BJ (cell line): ENCODE measurements around the gene RABGAP1L. TPM values are rescaled to one million over a fixed set of nuclear protein-coding genes. Genes with fewer than 3 reads are reported as not detected.

Experiments used
- CTCF ChIA-PET: fragments of 350-600 bp; formaldehyde crosslinking; extraction: SDS; loops from one replicate; lab custom pipeline; 2021; ENCODE audit warnings: antibody characterized with exemption, inconsistent platforms; lab: Yijun Ruan, JAX
- POLR2A ChIA-PET: fragments of 300-600 bp; sonication (Branson Sonifier 250); formaldehyde crosslinking; extraction: SDS; loops from one replicate; lab custom pipeline; 2021; ENCODE audit warnings: antibody characterized with exemption; lab: Charles Lee
- DNase-seq: peaks from one replicate; pipeline ENCODE4 v3.0.0-alpha.2; 2011; ENCODE audit warnings: low read depth
- H3K27me3 ChIP-seq: 2 replicates; pipeline ENCODE4 v1.6.0; 2011; ENCODE audit warnings: low read length; ENCODE audit not compliant: control insufficient read depth, insufficient read depth
- H3K36me3 ChIP-seq: 2 replicates; pipeline ENCODE4 v1.5.1; 2011; ENCODE audit warnings: low read length; ENCODE audit not compliant: control insufficient read depth, insufficient read depth
- H3K4me3 ChIP-seq: 2 replicates; pipeline ENCODE4 v1.5.1; 2011; ENCODE audit warnings: low read depth, mild to moderate bottlenecking, control low read depth, low read length
- polyA plus RNA-seq: library from polyadenylated mRNA; depleted of rRNA; stranded (reverse); fragments of >200 nt; gene quantifications from 2 replicates; pipeline ENCODE4 v1.2.3, GENCODE V29; 2011
- TF ChIP-seq, protein P1 (sequence below): IDR thresholded peaks from 2 replicates; pipeline ENCODE4 v1.5.1; 2011; ENCODE audit warnings: low read depth, mild to moderate bottlenecking, control low read depth, inconsistent platforms, low read length, moderate library complexity; ENCODE audit not compliant: insufficient read depth

RABGAP1L gene
- polyA plus RNA-seq, 1 experiment, result 15.9 TPM

DNA sequence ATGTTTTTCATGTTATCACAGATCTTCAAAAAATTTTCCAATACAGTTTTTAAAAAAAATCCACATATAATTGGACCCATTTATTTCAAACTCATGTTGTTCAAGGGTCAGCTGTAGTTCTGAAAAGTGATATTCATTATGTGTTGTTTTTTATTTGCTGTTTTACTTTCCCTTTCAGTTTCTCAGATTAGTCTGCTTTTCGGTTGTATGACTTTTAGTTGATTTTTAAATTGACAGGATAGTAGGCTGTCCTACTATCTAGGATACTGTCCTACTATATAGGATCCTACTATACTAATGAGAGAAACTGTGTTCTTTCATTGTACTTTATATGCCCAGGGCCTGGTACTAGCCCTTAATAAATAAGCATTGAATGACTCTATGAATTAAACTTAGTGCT, 254.9 kb downstream of the RABGAP1L start:
- POLR2A ChIA-PET, result no interaction called here
- CTCF ChIA-PET, result interaction anchor here (0.7 kb wide), 1 partner anchor 76 kb away, joined by 3 read pairs; no protein-coding TSS in a partner anchor
- DNase-seq, result no peak
- no peaks in the 10 kb centered on the region for H3K36me3 ChIP-seq
- TF ChIP-seq, protein P1, sequence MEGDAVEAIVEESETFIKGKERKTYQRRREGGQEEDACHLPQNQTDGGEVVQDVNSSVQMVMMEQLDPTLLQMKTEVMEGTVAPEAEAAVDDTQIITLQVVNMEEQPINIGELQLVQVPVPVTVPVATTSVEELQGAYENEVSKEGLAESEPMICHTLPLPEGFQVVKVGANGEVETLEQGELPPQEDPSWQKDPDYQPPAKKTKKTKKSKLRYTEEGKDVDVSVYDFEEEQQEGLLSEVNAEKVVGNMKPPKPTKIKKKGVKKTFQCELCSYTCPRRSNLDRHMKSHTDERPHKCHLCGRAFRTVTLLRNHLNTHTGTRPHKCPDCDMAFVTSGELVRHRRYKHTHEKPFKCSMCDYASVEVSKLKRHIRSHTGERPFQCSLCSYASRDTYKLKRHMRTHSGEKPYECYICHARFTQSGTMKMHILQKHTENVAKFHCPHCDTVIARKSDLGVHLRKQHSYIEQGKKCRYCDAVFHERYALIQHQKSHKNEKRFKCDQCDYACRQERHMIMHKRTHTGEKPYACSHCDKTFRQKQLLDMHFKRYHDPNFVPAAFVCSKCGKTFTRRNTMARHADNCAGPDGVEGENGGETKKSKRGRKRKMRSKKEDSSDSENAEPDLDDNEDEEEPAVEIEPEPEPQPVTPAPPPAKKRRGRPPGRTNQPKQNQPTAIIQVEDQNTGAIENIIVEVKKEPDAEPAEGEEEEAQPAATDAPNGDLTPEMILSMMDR, result no peak
- no peaks in the 10 kb centered on the region for H3K27me3 ChIP-seq
- H3K4me3 ChIP-seq, result no peak overlapping the region

DNA sequence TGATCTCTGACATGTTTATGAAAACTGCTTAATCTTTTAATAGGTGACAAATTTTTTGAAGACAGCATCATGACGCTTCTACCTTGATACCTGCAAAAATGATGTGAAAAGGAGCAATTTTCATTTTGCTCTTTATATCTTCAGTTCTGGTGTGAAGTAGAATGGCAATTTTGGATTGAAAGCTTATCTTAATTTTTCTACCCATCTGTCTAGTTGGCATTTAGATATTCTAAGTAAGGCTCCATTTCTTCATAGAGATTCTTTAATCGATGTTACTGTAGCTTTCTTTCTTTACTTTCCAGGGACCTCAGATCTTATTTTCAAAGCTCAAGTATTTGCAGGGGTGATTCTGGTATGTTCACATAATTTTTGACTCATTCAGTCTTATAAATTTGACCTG, 256.2 kb downstream of the RABGAP1L start:
- CTCF ChIA-PET, result interaction anchor here (1.4 kb wide), 1 partner anchor 16 kb away, joined by 3 read pairs; no protein-coding TSS in a partner anchor
- POLR2A ChIA-PET, result no interaction called here
- no peak for DNase-seq
- TF ChIP-seq, protein P1, result no peak
- no peaks in the 10 kb centered on the region for H3K36me3 ChIP-seq
- H3K4me3 ChIP-seq, result no peak overlapping the region
- no peaks in the 10 kb centered on the region for H3K27me3 ChIP-seq

DNA sequence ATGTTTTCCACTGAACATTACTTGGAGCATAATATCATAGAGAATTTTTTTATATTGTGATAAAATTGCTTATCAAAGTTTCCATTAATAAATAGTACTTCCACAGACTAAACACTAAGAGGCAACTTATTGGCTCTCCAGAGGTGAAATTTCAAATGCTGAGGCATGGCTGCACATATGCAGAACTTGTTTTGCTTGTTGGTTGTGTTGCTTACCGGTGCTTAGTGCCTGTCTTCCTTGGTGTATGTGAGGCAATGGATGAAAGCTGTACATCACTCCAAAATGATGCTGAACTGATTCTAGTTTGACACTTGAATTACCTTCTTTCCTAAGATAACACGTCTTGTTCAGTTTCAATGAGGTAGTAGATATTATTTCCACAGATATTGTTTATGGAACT, 258.6 kb downstream of the RABGAP1L start:
- H3K36me3 ChIP-seq, result no peaks in the 10 kb centered on the region
- CTCF ChIA-PET, result no interaction called here
- no peak overlapping the region for H3K4me3 ChIP-seq
- no peaks in the 10 kb centered on the region for H3K27me3 ChIP-seq
- no peak for DNase-seq
- TF ChIP-seq, protein P1, result no peak
- POLR2A ChIA-PET, result no interaction called here

DNA sequence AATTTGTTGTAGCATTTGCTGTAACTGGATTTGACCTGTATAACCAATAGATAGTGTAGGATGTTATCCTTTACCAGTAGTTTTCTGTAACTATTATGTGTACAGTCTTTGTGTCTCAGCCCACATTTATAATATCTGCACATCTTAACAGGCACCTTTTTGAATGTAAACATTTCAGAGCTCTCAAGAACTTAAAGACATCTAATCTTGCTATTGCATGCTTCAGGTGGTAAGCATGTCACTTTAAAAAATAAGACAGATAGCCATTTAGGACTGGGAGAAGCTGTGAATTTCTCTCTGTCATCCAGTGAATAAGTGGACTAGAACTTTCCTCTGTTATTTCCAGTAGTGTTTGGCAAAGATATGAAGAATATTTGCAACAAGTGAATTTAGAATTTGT, 265.8 kb downstream of the RABGAP1L start:
- POLR2A ChIA-PET, result no interaction called here
- TF ChIP-seq, protein P1, result no peak
- Histone ChIP-seq H3K4me3 (no peak overlapping the region), H3K27me3 (no peaks in the 10 kb centered on the region), H3K36me3 (no peaks in the 10 kb centered on the region)
- CTCF ChIA-PET, result no interaction called here
- DNase-seq, result no peak

DNA sequence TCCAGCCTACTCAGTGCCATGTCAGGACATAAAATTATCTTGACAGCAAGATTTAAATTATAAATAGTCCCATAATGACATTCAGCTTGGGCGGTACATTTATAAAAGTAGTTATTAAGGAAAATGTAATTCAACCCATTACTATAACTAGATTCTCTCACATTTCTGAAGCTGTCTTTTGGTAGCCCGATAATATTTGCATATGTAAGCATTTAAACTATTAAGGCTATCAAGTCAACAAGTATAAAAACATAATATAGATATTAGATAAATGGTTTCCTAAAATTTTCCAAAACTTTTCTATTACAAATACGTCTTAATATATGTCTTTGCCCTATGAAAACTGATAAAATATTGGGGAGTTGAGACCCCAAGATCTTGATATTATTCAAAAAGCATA, 266.8 kb downstream of the RABGAP1L start:
- no peaks in the 10 kb centered on the region for H3K27me3 ChIP-seq
- TF ChIP-seq, protein P1, result no peak
- no peaks in the 10 kb centered on the region for H3K36me3 ChIP-seq
- CTCF ChIA-PET, result no interaction called here
- DNase-seq, result no peak
- POLR2A ChIA-PET, result no interaction called here
- no peak overlapping the region for H3K4me3 ChIP-seq
